ENCODE results near the gene RAB11FIP3. TPM values are rescaled to one million over a fixed set of nuclear protein-coding genes. Genes with fewer than 3 reads are reported as not detected.
A peak's percentile ranks its signal among the peaks of the same experiment; 100 is the strongest.

RAB11FIP3 gene
- total RNA-seq, 2 experiments from 2014 or later: 14.8 to 18.4 TPM

- ChIA-PET POLR2A (interaction anchor here (1.0 kb wide), 1 partner anchor 54 kb away, joined by 4 read pairs; no protein-coding TSS in a partner anchor), CTCF (no interaction called here)
- Mint-ChIP-seq H3K4me1 (ENCODE audit: low read depth) (peaks cover 23% of the 10 kb centered on the region), H3K4me3 (no peak overlapping the region), H3K27me3 (no peaks in the 10 kb centered on the region), H3K9me3 (no peaks in the 10 kb centered on the region), H3K36me3 (peaks cover 3% of the 10 kb centered on the region), H3K27ac (peak overlapping the region; percentile 54)
- intact Hi-C loops (cut with micrococcal nuclease): no loop called here
- no peak for DNase-seq
These were observed 97.8 kb downstream of the RAB11FIP3 start for GRCh38 chr16:523097-523741.

- POLR2A ChIA-PET: interaction anchor here (1.1 kb wide), 1 partner anchor 142 kb away, joined by 3 read pairs; no protein-coding TSS in a partner anchor
- no peak overlapping the region for H3K4me3 Mint-ChIP-seq
These were observed 99.0 kb downstream of the RAB11FIP3 start for GRCh38 chr16:524274-525040.

GRCh38 chr16:525123-525519 lies 99.7 kb downstream of the RAB11FIP3 start:
- intact Hi-C loops (cut with micrococcal nuclease): loop anchor here (1.0 to 5.0 kb wide), 3 partner anchors 64 to 133 kb away; partner anchors contain the start of gene METTL26
- no peaks in the 10 kb centered on the region for H3K27me3 Mint-ChIP-seq
- H3K4me1 Mint-ChIP-seq (ENCODE audit: low read depth): peaks cover 35% of the 10 kb centered on the region
- ChIA-PET POLR2A (interaction anchor here (1.1 to 1.5 kb wide), 2 partner anchors 124 to 142 kb away, joined by 3 to 4 read pairs; partner anchors contain the start of gene WDR90), CTCF (no interaction called here)
- peaks cover 3% of the 10 kb centered on the region for H3K36me3 Mint-ChIP-seq
- H3K27ac Mint-ChIP-seq: peak overlapping the region; percentile 99
- peak overlapping the region; percentile 89 for H3K4me3 Mint-ChIP-seq
- DNase-seq: no peak
- H3K9me3 Mint-ChIP-seq: no peaks in the 10 kb centered on the region

More at GRCh38 chr16:524274-525040, 99.0 kb downstream of the RAB11FIP3 start:
- H3K4me1 Mint-ChIP-seq (ENCODE audit: low read depth): peaks cover 29% of the 10 kb centered on the region
- peaks cover 3% of the 10 kb centered on the region for H3K36me3 Mint-ChIP-seq
- H3K27ac Mint-ChIP-seq: peak overlapping the region; percentile 99
- H3K27me3 Mint-ChIP-seq: no peaks in the 10 kb centered on the region
- no peak for DNase-seq
- CTCF ChIA-PET: no interaction called here
- H3K9me3 Mint-ChIP-seq: no peaks in the 10 kb centered on the region
- intact Hi-C loops (cut with micrococcal nuclease): loop anchor here (1.0 to 5.0 kb wide), 3 partner anchors 65 to 132 kb away; partner anchors contain the start of gene METTL26

- Mint-ChIP-seq H3K9me3 (no peaks in the 10 kb centered on the region), H3K4me1 (ENCODE audit: low read depth) (peaks cover 39% of the 10 kb centered on the region), H3K27me3 (no peaks in the 10 kb centered on the region), H3K4me3 (peak overlapping the region; percentile 89), H3K27ac (peak overlapping the region; percentile 99), H3K36me3 (peaks cover 3% of the 10 kb centered on the region)
- POLR2A ChIA-PET: interaction anchor here (1.1 to 1.5 kb wide), 3 partner anchors 123 to 143 kb away, joined by 3 to 4 read pairs (median 4); partner anchors contain the start of gene WDR90
- CTCF ChIA-PET: interaction anchor here (1.0 kb wide), 1 partner anchor 134 kb away, joined by 3 read pairs; no protein-coding TSS in a partner anchor
- intact Hi-C loops (cut with micrococcal nuclease): loop anchor here (1.0 to 5.0 kb wide), 4 partner anchors 64 to 155 kb away; partner anchors contain the start of genes METTL26 and MRPL28
- peak; percentile 91 for DNase-seq
These were observed 100.2 kb downstream of the RAB11FIP3 start for GRCh38 chr16:525520-526180.

- Mint-ChIP-seq H3K9me3 (no peaks in the 10 kb centered on the region), H3K4me1 (ENCODE audit: low read depth) (peaks cover 39% of the 10 kb centered on the region), H3K27ac (peak overlapping the region; percentile 99), H3K36me3 (peaks cover 3% of the 10 kb centered on the region), H3K4me3 (peak overlapping the region; percentile 89), H3K27me3 (no peaks in the 10 kb centered on the region)
- ChIA-PET POLR2A (interaction anchor here (1.2 to 1.7 kb wide), 4 partner anchors 62 to 134 kb away, joined by 4 to 7 read pairs (median 4); partner anchors contain the start of genes METTL26 and WDR90), CTCF (interaction anchor here (1.0 to 1.2 kb wide), 2 partner anchors 134 kb away, joined by 3 to 6 read pairs; no protein-coding TSS in a partner anchor)
- intact Hi-C loops (cut with micrococcal nuclease): loop anchor here (1.0 to 5.0 kb wide), 2 partner anchors 134 to 156 kb away; partner anchors contain the start of gene MRPL28
- DNase-seq: peak; percentile 41
These were observed 100.9 kb downstream of the RAB11FIP3 start for GRCh38 chr16:526181-527014.

- no peaks in the 10 kb centered on the region for H3K9me3 Mint-ChIP-seq
- CTCF ChIA-PET: interaction anchor here (1.2 kb wide), 1 partner anchor 135 kb away, joined by 6 read pairs; no protein-coding TSS in a partner anchor
- peaks cover 39% of the 10 kb centered on the region for H3K4me1 Mint-ChIP-seq (ENCODE audit: low read depth)
- peak within 1 kb of the TSS; percentile 99 for H3K27ac Mint-ChIP-seq
- intact Hi-C loops (cut with micrococcal nuclease): loop anchor here (5.0 kb wide), 1 partner anchor 135 kb away; no protein-coding TSS in a partner anchor
- peak; percentile 88 for DNase-seq
- POLR2A ChIA-PET: interaction anchor here (0.8 to 1.7 kb wide), 6 partner anchors 61 to 799 kb away, joined by 3 to 7 read pairs (median 4); partner anchors contain the start of genes METTL26, RAB40C and WDR90
- H3K36me3 Mint-ChIP-seq: peaks cover 3% of the 10 kb centered on the region
- peak within 1 kb of the TSS; percentile 91 for H3K4me3 Mint-ChIP-seq
- H3K27me3 Mint-ChIP-seq: no peaks in the 10 kb centered on the region
These were observed 101.8 kb downstream of the RAB11FIP3 start, which contains the start of gene CAPN15 for GRCh38 chr16:527015-527903. Gene CAPN15, plus strand, starts transcription at chr16:527712. Its CDS starts 19,127 bp downstream, at chr16:546839.

GRCh38 chr16:528111-529011 lies 102.9 kb downstream of the RAB11FIP3 start:
- ChIA-PET POLR2A (interaction anchor here (1.0 to 1.7 kb wide), 3 partner anchors 40 to 108 kb away, joined by 3 to 7 read pairs (median 4); partner anchors contain the start of gene METTL26), CTCF (interaction anchor here (1.2 kb wide), 1 partner anchor 136 kb away, joined by 6 read pairs; no protein-coding TSS in a partner anchor)
- peaks cover 3% of the 10 kb centered on the region for H3K36me3 Mint-ChIP-seq
- peak overlapping the region; percentile 91 for H3K27ac Mint-ChIP-seq
- intact Hi-C loops (cut with micrococcal nuclease): loop anchor here (2.0 to 5.0 kb wide), 2 partner anchors 38 to 136 kb away; partner anchors contain the start of gene NHLRC4
- H3K4me1 Mint-ChIP-seq (ENCODE audit: low read depth): peaks cover 37% of the 10 kb centered on the region
- no peaks in the 10 kb centered on the region for H3K9me3 Mint-ChIP-seq
- peak overlapping the region; percentile 91 for H3K4me3 Mint-ChIP-seq
- DNase-seq: peak; percentile 72
- H3K27me3 Mint-ChIP-seq: no peaks in the 10 kb centered on the region

GRCh38 chr16:529012-529575 lies 103.6 kb downstream of the RAB11FIP3 start:
- Mint-ChIP-seq H3K36me3 (peaks cover 3% of the 10 kb centered on the region), H3K27me3 (no peaks in the 10 kb centered on the region), H3K27ac (peak overlapping the region; percentile 91), H3K4me3 (peak overlapping the region; percentile 91), H3K9me3 (no peaks in the 10 kb centered on the region), H3K4me1 (ENCODE audit: low read depth) (peaks cover 34% of the 10 kb centered on the region)
- intact Hi-C loops (cut with micrococcal nuclease): loop anchor here (2.0 to 5.0 kb wide), 2 partner anchors 38 to 137 kb away; partner anchors contain the start of gene NHLRC4
- peak; percentile 53 for DNase-seq
- ChIA-PET POLR2A (interaction anchor here (1.0 kb wide), 1 partner anchor 40 kb away, joined by 3 read pairs; no protein-coding TSS in a partner anchor), CTCF (no interaction called here)

Measured in activated CD4-positive, alpha-beta memory T cell treated with anti-CD3 and anti-CD28 coated beads for 36 hours (primary cell).